Dedifferentiated amniotic fluid mesenchymal stem cell (primary cell): ENCODE measurements around the gene DUSP22.

Experiments used
- DNase-seq: peaks from one replicate; pipeline ENCODE4 v3.0.0-alpha.2; 2016; ENCODE audit errors: extremely low spot score

The DUSP22 gene

GRCh38 chr6:296151-297122 lies 4.2 kb downstream of the DUSP22 start:
- no peak for DNase-seq

- no peak for DNase-seq
Observed at GRCh38 chr6:297571-298232, 5.4 kb downstream of the DUSP22 start.

GRCh38 chr6:298233-299103 lies 6.2 kb downstream of the DUSP22 start:
- DNase-seq, result no peak

- no peak for DNase-seq
Observed at GRCh38 chr6:299104-299980, 7.1 kb downstream of the DUSP22 start.

- no peak for DNase-seq
Observed at GRCh38 chr6:300026-300425, 7.7 kb downstream of the DUSP22 start.

- DNase-seq, result no peak
Observed at GRCh38 chr6:300494-301198, 8.4 kb downstream of the DUSP22 start.

- DNase-seq, result no peak
Observed at GRCh38 chr6:301526-301925, 9.2 kb downstream of the DUSP22 start.

- no peak for DNase-seq
Observed at GRCh38 chr6:301929-302705, 9.8 kb downstream of the DUSP22 start.

GRCh38 chr6:302760-303159 lies 10.5 kb downstream of the DUSP22 start:
- no peak for DNase-seq

GRCh38 chr6:303263-303662 lies 11.0 kb downstream of the DUSP22 start:
- DNase-seq, result no peak

GRCh38 chr6:303948-304558 lies 11.8 kb downstream of the DUSP22 start:
- DNase-seq, result no peak

GRCh38 chr6:304833-305370 lies 12.6 kb downstream of the DUSP22 start:
- DNase-seq, result no peak

GRCh38 chr6:305371-306206 lies 13.3 kb downstream of the DUSP22 start:
- no peak for DNase-seq

- no peak for DNase-seq
Observed at GRCh38 chr6:306641-307061, 14.4 kb downstream of the DUSP22 start.

GRCh38 chr6:307065-307814 lies 15.0 kb downstream of the DUSP22 start:
- DNase-seq, result no peak

- no peak for DNase-seq
Observed at GRCh38 chr6:307874-308273, 15.6 kb downstream of the DUSP22 start.

GRCh38 chr6:308307-308706 lies 16.0 kb downstream of the DUSP22 start:
- no peak for DNase-seq
